RWPE1 (cell line): ENCODE results near the gene FDX1.
"Not testable (repeated sequence)": the region's sequence is repeated elsewhere in the genome, so short reads cannot be mapped to it uniquely, and the experiment has no call there.

Experiments
- CTCF ChIA-PET: fragments of 350-600 bp; sonication (Branson Sonifier 250); formaldehyde crosslinking; extraction: SDS; loops from one replicate; lab custom pipeline; 2021; lab: Yijun Ruan, JAX
- POLR2A ChIA-PET: fragments of 400-600 bp; formaldehyde crosslinking; extraction: SDS; loops from one replicate; lab custom pipeline; 2020; ENCODE audit warnings: antibody characterized with exemption; ENCODE audit not compliant: low non-redundant PET; lab: Yijun Ruan, JAX
- DNase-seq: peaks from one replicate; pipeline ENCODE4 v3.0.0; 2012; ENCODE audit warnings: low spot score
- H3K27ac ChIP-seq: fragments of 450-650 bp; 2 replicates; pipeline ENCODE4 v1.5.1; 2017
- CTCF ChIP-seq: fragments of 450-650 bp; conservative IDR thresholded peaks from 2 replicates; pipeline ENCODE4 v1.5.1; 2017; ENCODE audit warnings: low read depth, mild to moderate bottlenecking

Gene FDX1

GRCh38 chr11:110407315-110407714 is 22.4 kb upstream of the FDX1 start:
- ChIA-PET CTCF (no interaction called here), POLR2A (no interaction called here)
- TF ChIP-seq CTCF: no peak
- no peak for DNase-seq
- no peak overlapping the region for H3K27ac ChIP-seq

DNA sequence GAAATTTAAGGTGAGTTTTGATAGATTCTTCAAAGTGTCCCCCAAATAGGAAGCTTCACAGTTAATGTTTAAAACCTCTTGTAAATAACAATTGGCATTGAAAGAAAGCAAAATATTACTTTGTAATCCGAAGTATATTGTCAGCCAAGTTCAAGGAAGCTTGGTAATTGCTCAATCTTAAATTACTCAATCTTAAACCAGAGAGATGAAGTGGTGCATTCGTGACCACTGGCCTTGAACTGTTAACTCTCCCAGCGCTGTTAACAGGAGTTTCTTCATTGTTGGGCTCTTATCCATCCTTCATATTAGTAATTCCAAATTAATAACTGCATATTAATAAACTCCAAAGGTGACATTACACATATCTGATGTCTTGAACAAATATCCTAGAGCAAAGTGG is 20.6 kb upstream of the FDX1 start:
- no peak for DNase-seq

GRCh38 chr11:110410651-110411050 is 19.1 kb upstream of the FDX1 start:
- TF ChIP-seq CTCF: no peak
- POLR2A ChIA-PET: no interaction called here
- DNase-seq: no peak
- CTCF ChIA-PET: interaction anchor here (0.6 to 0.7 kb wide), 2 partner anchors 216 to 1279 kb away, joined by 3 read pairs; no protein-coding TSS in a partner anchor
- H3K27ac ChIP-seq: no peak overlapping the region

More for the DNA sequence above, 20.6 kb upstream of the FDX1 start:
- no peak for TF ChIP-seq CTCF
- H3K27ac ChIP-seq: no peak overlapping the region
- CTCF ChIA-PET: no interaction called here
- POLR2A ChIA-PET: no interaction called here

- ChIA-PET CTCF (no interaction called here), POLR2A (no interaction called here)
- no peak for DNase-seq
- no peak for TF ChIP-seq CTCF
- H3K27ac ChIP-seq: no peak overlapping the region
Observed at GRCh38 chr11:110415081-110415480, 14.7 kb upstream of the FDX1 start.

DNA sequence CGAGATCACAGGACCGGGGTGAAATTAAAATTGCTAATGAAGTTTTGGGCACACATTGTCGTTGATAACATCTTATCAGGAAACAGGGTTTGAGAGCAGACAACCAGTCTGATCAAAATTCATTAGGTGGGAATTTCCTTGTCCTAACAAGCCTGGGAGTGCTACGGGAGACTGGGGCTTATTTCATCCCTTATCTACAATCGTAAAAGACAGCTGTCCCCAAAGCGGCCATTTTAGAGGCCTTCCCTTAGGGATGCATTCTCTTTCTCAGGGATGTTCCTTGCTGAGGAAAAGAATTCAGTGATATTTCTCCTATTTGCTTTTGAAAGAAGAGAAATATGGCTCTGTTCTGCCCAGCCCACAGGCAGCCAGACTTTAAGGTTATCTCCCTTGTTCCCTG is 8.1 kb upstream of the FDX1 start:
- H3K27ac ChIP-seq, CTCF ChIA-PET, POLR2A ChIA-PET, DNase-seq: not testable (repeated sequence)

- TF ChIP-seq CTCF: no peak
- CTCF ChIA-PET: no interaction called here
- POLR2A ChIA-PET: no interaction called here
- no peak for DNase-seq
- no peak overlapping the region for H3K27ac ChIP-seq
Observed at GRCh38 chr11:110422306-110422905, 7.3 kb upstream of the FDX1 start.

DNA sequence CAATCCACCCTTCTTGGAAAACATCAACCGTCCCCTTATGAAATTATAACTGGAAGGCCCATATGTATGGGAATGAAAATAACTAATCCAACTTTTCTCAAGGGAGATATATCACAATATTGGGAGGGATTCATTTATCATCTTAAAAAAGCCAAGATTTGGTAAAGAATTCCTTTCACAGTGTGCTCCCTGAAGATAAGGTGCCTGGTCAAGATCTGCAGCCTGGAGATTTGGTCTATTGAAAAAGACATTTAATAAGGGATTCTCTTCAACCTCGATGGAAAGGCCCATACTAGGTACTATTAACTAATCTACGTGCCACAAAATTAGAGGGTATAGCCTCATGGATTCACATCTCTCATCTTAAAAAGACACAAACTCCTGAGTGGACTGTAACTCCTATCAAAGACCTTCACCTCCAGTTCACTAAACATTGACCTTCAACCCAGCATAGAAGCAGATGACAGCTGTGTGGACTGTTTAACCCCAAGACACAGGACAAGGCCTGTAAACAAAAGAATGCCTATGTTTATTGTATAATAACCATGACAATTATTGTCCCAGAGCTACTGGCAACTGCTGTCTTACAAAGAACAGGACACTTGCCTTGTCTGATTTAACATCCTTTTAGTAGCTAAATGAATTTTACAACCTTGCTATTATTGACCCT is 4.8 kb upstream of the FDX1 start:
- TF ChIP-seq CTCF: no peak
- ChIA-PET CTCF (interaction anchor here (0.7 kb wide), 1 partner anchor 1461 kb away, joined by 3 read pairs; no protein-coding TSS in a partner anchor), POLR2A (no interaction called here)
- no peak overlapping the region for H3K27ac ChIP-seq
- DNase-seq: no peak
